Adipocyte (in vitro differentiated cells): Measurements from ENCODE around the gene TRAF5.
"Not testable (repeated sequence)": the region's sequence is repeated elsewhere in the genome, so short reads cannot be mapped to it uniquely, and the experiment has no call there.

Source experiments
- DNase-seq: peaks from one replicate; pipeline ENCODE4 v3.0.0-alpha.2; 2015; ENCODE audit warnings: low read depth
- H3K27me3 ChIP-seq: replicated peaks from 2 replicates; pipeline ENCODE4 v1.7.0; 2013; ENCODE audit warnings: mild to moderate bottlenecking, low read length, moderate library complexity; ENCODE audit not compliant: control insufficient read depth, insufficient read depth
- H3K36me3 ChIP-seq: 2 replicates; pipeline ENCODE4 v1.7.0; 2013; ENCODE audit warnings: low read length, mild to moderate bottlenecking, moderate library complexity; ENCODE audit not compliant: control insufficient read depth, insufficient read depth, severe bottlenecking
- H3K4me1 ChIP-seq: 2 replicates; pipeline ENCODE4 v1.7.0; 2013; ENCODE audit warnings: mild to moderate bottlenecking, low read length, moderate library complexity; ENCODE audit not compliant: control insufficient read depth, insufficient read depth
- H3K4me3 ChIP-seq: 2 replicates; pipeline ENCODE4 v1.7.0; 2013; ENCODE audit warnings: mild to moderate bottlenecking, low read length, moderate library complexity
- H3K9ac ChIP-seq: 2 replicates; pipeline ENCODE4 v1.7.0; 2013; ENCODE audit warnings: mild to moderate bottlenecking, low read length, moderate library complexity
- H3K9me3 ChIP-seq: 2 replicates; pipeline ENCODE4 v1.7.0; 2013; ENCODE audit warnings: mild to moderate bottlenecking, low read length, moderate library complexity; ENCODE audit not compliant: control insufficient read depth

Gene TRAF5

GRCh38 chr1:211352055-211352454, 25.4 kb downstream of the TRAF5 start:
- DNase-seq, H3K4me1 ChIP-seq, H3K27me3 ChIP-seq, H3K9me3 ChIP-seq, H3K4me3 ChIP-seq, H3K9ac ChIP-seq, H3K36me3 ChIP-seq: not testable (repeated sequence)

GRCh38 chr1:211352465-211352864, 25.8 kb downstream of the TRAF5 start:
- no peaks in the 10 kb centered on the region for H3K27me3 ChIP-seq
- H3K9ac ChIP-seq, result no peak overlapping the region
- H3K9me3 ChIP-seq, result no peaks in the 10 kb centered on the region
- no peak overlapping the region for H3K4me3 ChIP-seq
- peaks cover 9% of the 10 kb centered on the region for H3K4me1 ChIP-seq
- no peaks in the 10 kb centered on the region for H3K36me3 ChIP-seq
- DNase-seq, result no peak

- Histone ChIP-seq H3K4me3 (no peak overlapping the region), H3K27me3 (no peaks in the 10 kb centered on the region), H3K36me3 (no peaks in the 10 kb centered on the region), H3K4me1 (peaks cover 12% of the 10 kb centered on the region), H3K9me3 (no peaks in the 10 kb centered on the region), H3K9ac (no peak overlapping the region)
- no peak for DNase-seq
These were observed 26.4 kb downstream of the TRAF5 start for GRCh38 chr1:211352985-211353515.

GRCh38 chr1:211353562-211354212, 27.1 kb downstream of the TRAF5 start:
- Histone ChIP-seq H3K9me3 (no peaks in the 10 kb centered on the region), H3K27me3 (no peaks in the 10 kb centered on the region), H3K4me1 (peaks cover 12% of the 10 kb centered on the region), H3K36me3 (no peaks in the 10 kb centered on the region), H3K9ac (no peak overlapping the region), H3K4me3 (no peak overlapping the region)
- no peak for DNase-seq

- Histone ChIP-seq H3K4me1 (peaks cover 12% of the 10 kb centered on the region), H3K36me3 (peaks cover 2% of the 10 kb centered on the region), H3K9ac (no peak overlapping the region), H3K27me3 (no peaks in the 10 kb centered on the region), H3K9me3 (no peaks in the 10 kb centered on the region), H3K4me3 (no peak overlapping the region)
- DNase-seq, result no peak
These were observed 29.2 kb downstream of the TRAF5 start for GRCh38 chr1:211355873-211356272.

- peaks cover 4% of the 10 kb centered on the region for H3K36me3 ChIP-seq
- no peaks in the 10 kb centered on the region for H3K27me3 ChIP-seq
- no peak overlapping the region for H3K9ac ChIP-seq
- peaks cover 12% of the 10 kb centered on the region for H3K4me1 ChIP-seq
- H3K4me3 ChIP-seq, result no peak overlapping the region
- DNase-seq, result peak; percentile 41
- H3K9me3 ChIP-seq, result no peaks in the 10 kb centered on the region
These were observed 30.2 kb downstream of the TRAF5 start for GRCh38 chr1:211356723-211357407.

- DNase-seq, result no peak
- no peaks in the 10 kb centered on the region for H3K27me3 ChIP-seq
- H3K4me3 ChIP-seq, result no peak overlapping the region
- H3K36me3 ChIP-seq, result peaks cover 4% of the 10 kb centered on the region
- H3K9ac ChIP-seq, result no peak overlapping the region
- H3K4me1 ChIP-seq, result peaks cover 12% of the 10 kb centered on the region
- no peaks in the 10 kb centered on the region for H3K9me3 ChIP-seq
These were observed 32.1 kb downstream of the TRAF5 start for GRCh38 chr1:211358685-211359084.

GRCh38 chr1:211359876-211360275, 33.2 kb downstream of the TRAF5 start:
- H3K9me3 ChIP-seq, result no peaks in the 10 kb centered on the region
- peaks cover 4% of the 10 kb centered on the region for H3K36me3 ChIP-seq
- peaks cover 12% of the 10 kb centered on the region for H3K4me1 ChIP-seq
- H3K27me3 ChIP-seq, result no peaks in the 10 kb centered on the region
- no peak for DNase-seq
- no peak overlapping the region for H3K9ac ChIP-seq
- no peak overlapping the region for H3K4me3 ChIP-seq

- Histone ChIP-seq H3K36me3 (peaks cover 9% of the 10 kb centered on the region), H3K9ac (no peak overlapping the region), H3K27me3 (no peaks in the 10 kb centered on the region), H3K9me3 (no peaks in the 10 kb centered on the region), H3K4me1 (peaks cover 12% of the 10 kb centered on the region), H3K4me3 (no peak overlapping the region)
- DNase-seq, result no peak
These were observed 34.6 kb downstream of the TRAF5 start for GRCh38 chr1:211361202-211361601.

- no peak overlapping the region for H3K4me3 ChIP-seq
- peaks cover 5% of the 10 kb centered on the region for H3K36me3 ChIP-seq
- no peak for DNase-seq
- H3K9me3 ChIP-seq, result no peaks in the 10 kb centered on the region
- no peaks in the 10 kb centered on the region for H3K27me3 ChIP-seq
- no peaks in the 10 kb centered on the region for H3K4me1 ChIP-seq
- H3K9ac ChIP-seq, result no peak overlapping the region
These were observed 43.0 kb downstream of the TRAF5 start for GRCh38 chr1:211369640-211370039.

GRCh38 chr1:211370669-211371068, 44.0 kb downstream of the TRAF5 start:
- H3K9ac ChIP-seq, result no peak overlapping the region
- no peaks in the 10 kb centered on the region for H3K9me3 ChIP-seq
- no peaks in the 10 kb centered on the region for H3K4me1 ChIP-seq
- peaks cover 1% of the 10 kb centered on the region for H3K36me3 ChIP-seq
- H3K27me3 ChIP-seq, result no peaks in the 10 kb centered on the region
- DNase-seq, result no peak
- no peak overlapping the region for H3K4me3 ChIP-seq
